Epithelial cell of proximal tubule (primary cell): ENCODE results near the gene LINC01488. TPM values are rescaled to one million over a fixed set of nuclear protein-coding genes. Genes with fewer than 3 reads are reported as not detected.
A peak's percentile ranks its signal among the peaks of the same experiment; 100 is the strongest.

Experiments used
- DNase-seq: peaks from one replicate; pipeline ENCODE4 v3.0.0-alpha.2; 2011; ENCODE audit warnings: low read depth
- H3K4me3 ChIP-seq: 2 replicates; pipeline ENCODE4 v1.5.1; 2011; ENCODE audit warnings: low read depth, mild to moderate bottlenecking, low read length
- CTCF ChIP-seq: conservative IDR thresholded peaks from 2 replicates; pipeline ENCODE4 v1.5.1; 2012; ENCODE audit warnings: low read depth, mild to moderate bottlenecking, low read length
- total RNA-seq: library from RNA; depleted of rRNA; stranded (reverse); fragments of >200 nt; gene quantifications from 2 replicates; pipeline ENCODE4 v1.2.3, GENCODE V29; 2015

LINC01488 gene
- total RNA-seq, 1 donor from 2014 or later, result not detected

GRCh38 chr11:69494851-69495250, 13.4 kb downstream of the LINC01488 start:
- H3K4me3 ChIP-seq, result no peak overlapping the region
- TF ChIP-seq CTCF, result no peak
- no peak for DNase-seq

- DNase-seq, result no peak
- no peak for TF ChIP-seq CTCF
- no peak overlapping the region for H3K4me3 ChIP-seq
These were observed 14.2 kb downstream of the LINC01488 start for GRCh38 chr11:69495441-69496201.

GRCh38 chr11:69496202-69496557, 14.7 kb downstream of the LINC01488 start:
- no peak for DNase-seq
- no peak for TF ChIP-seq CTCF
- no peak overlapping the region for H3K4me3 ChIP-seq

- no peak for TF ChIP-seq CTCF
- DNase-seq, result peak; percentile 9
- H3K4me3 ChIP-seq, result no peak overlapping the region
These were observed 15.3 kb downstream of the LINC01488 start for GRCh38 chr11:69496631-69497220.

- DNase-seq, result peak; percentile 63
- H3K4me3 ChIP-seq, result no peak overlapping the region
- TF ChIP-seq CTCF, result no peak
These were observed 15.8 kb downstream of the LINC01488 start for GRCh38 chr11:69497221-69497787.

GRCh38 chr11:69498614-69499175, 17.2 kb downstream of the LINC01488 start:
- H3K4me3 ChIP-seq, result no peak overlapping the region
- DNase-seq, result no peak
- TF ChIP-seq CTCF, result no peak
